WTC11 (cell line): Measurements from ENCODE around the gene LTBP1. TPM values are rescaled to one million over a fixed set of nuclear protein-coding genes. Genes with fewer than 3 reads are reported as not detected.

Experiments
- ATAC-seq: fragments of 200-7000 bp; cut with Tn5 transposase; 2 replicates; pipeline ENCODE4 v1.10.0; 2021; ENCODE audit warnings: mild to moderate bottlenecking, moderate library complexity
- CTCF ChIA-PET: fragments of 300-600 bp; sonication (Branson Sonifier 250); formaldehyde crosslinking; loops from one replicate; lab custom pipeline; 2021; ENCODE audit warnings: antibody characterized with exemption; lab: Charles Lee
- POLR2A ChIA-PET: fragments of 350-600 bp; sonication (Branson Sonifier 250); formaldehyde crosslinking; loops from one replicate; lab custom pipeline; 2021; ENCODE audit warnings: antibody characterized with exemption; lab: Charles Lee
- DNase-seq: peaks from one replicate; pipeline ENCODE4 v3.0.0; 2021; ENCODE audit warnings: low spot score
- H3K27ac Mint-ChIP-seq: 2 replicates; pipeline ENCODE4 v1.8.0; 2021; ENCODE audit warnings: mixed read lengths
- H3K27me3 Mint-ChIP-seq: 2 replicates; pipeline ENCODE4 v1.8.0; 2021; ENCODE audit warnings: low read depth, mild to moderate bottlenecking, moderate library complexity, mixed read lengths
- H3K36me3 Mint-ChIP-seq: 2 replicates; pipeline ENCODE4 v1.8.0; 2021; ENCODE audit warnings: mixed read lengths
- H3K4me1 Mint-ChIP-seq: 2 replicates; pipeline ENCODE4 v1.8.0; 2022; ENCODE audit warnings: mixed read lengths
- H3K4me3 Mint-ChIP-seq: 2 replicates; pipeline ENCODE4 v1.8.0; 2021; ENCODE audit warnings: mild to moderate bottlenecking, moderate library complexity, mixed read lengths
- H3K9me3 Mint-ChIP-seq: 2 replicates; pipeline ENCODE4 v1.8.0; 2021; ENCODE audit warnings: mixed read lengths
- AR ChIP-seq: fragments of 250-450 bp; sonication (Bioruptor Pico); IDR thresholded peaks from 2 replicates; pipeline ENCODE4 v1.9.0; 2021; ENCODE audit warnings: mild to moderate bottlenecking
- ATF2 ChIP-seq: sonication (generic); formaldehyde crosslinking; IDR thresholded peaks from 2 replicates; pipeline ENCODE4 v1.8.1; 2022; ENCODE audit warnings: low read depth, missing genetic modification reagents, borderline replicate concordance
- ATF3 ChIP-seq: sonication (generic); formaldehyde crosslinking; conservative IDR thresholded peaks from 2 replicates; pipeline ENCODE4 v1.8.1; 2022; ENCODE audit warnings: mild to moderate bottlenecking, missing genetic modification reagents
- ATF6 ChIP-seq: sonication (generic); formaldehyde crosslinking; IDR thresholded peaks from 2 replicates; pipeline ENCODE4 v1.8.1; 2023; ENCODE audit warnings: mild to moderate bottlenecking, missing genetic modification reagents
- CBFB ChIP-seq: sonication (generic); formaldehyde crosslinking; IDR thresholded peaks from 2 replicates; pipeline ENCODE4 v1.8.1; 2022; ENCODE audit warnings: mild to moderate bottlenecking, low read depth, missing genetic modification reagents
- CREM ChIP-seq: sonication (generic); formaldehyde crosslinking; IDR thresholded peaks from 2 replicates; pipeline ENCODE4 v1.8.1; 2022; ENCODE audit warnings: mild to moderate bottlenecking, missing genetic modification reagents, moderate library complexity
- E2F4 ChIP-seq: sonication (generic); formaldehyde crosslinking; IDR thresholded peaks from 2 replicates; pipeline ENCODE4 v1.8.1; 2022; ENCODE audit warnings: low read depth, mild to moderate bottlenecking, moderate library complexity, missing genetic modification reagents, borderline replicate concordance
- FOXK1 ChIP-seq: sonication (generic); formaldehyde crosslinking; IDR thresholded peaks from 2 replicates; pipeline ENCODE4 v1.8.0; 2022; ENCODE audit warnings: mild to moderate bottlenecking, moderate library complexity, missing genetic modification reagents
- GTF2I ChIP-seq: fragments of 250-450 bp; sonication (Bioruptor Pico); conservative IDR thresholded peaks from 2 replicates; pipeline ENCODE4 v1.4.0; 2021; ENCODE audit warnings: mild to moderate bottlenecking
- MAX ChIP-seq: sonication (generic); formaldehyde crosslinking; IDR thresholded peaks from 2 replicates; pipeline ENCODE4 v1.8.0; 2022; ENCODE audit warnings: mild to moderate bottlenecking, missing genetic modification reagents
- NFYB ChIP-seq: sonication (generic); formaldehyde crosslinking; conservative IDR thresholded peaks from 2 replicates; pipeline ENCODE4 v1.8.0; 2022; ENCODE audit warnings: low read depth, missing genetic modification reagents
- PREB ChIP-seq: sonication (generic); formaldehyde crosslinking; IDR thresholded peaks from 2 replicates; pipeline ENCODE4 v1.8.1; 2022; ENCODE audit warnings: mild to moderate bottlenecking, missing genetic modification reagents, moderate library complexity, borderline replicate concordance
- PRRX2 ChIP-seq: fragments of 250-450 bp; sonication (Bioruptor Pico); IDR thresholded peaks from 2 replicates; pipeline ENCODE4 v1.8.0; 2021; ENCODE audit warnings: mild to moderate bottlenecking
- RORB ChIP-seq: fragments of 250-450 bp; sonication (Bioruptor Pico); IDR thresholded peaks from 2 replicates; pipeline ENCODE4 v1.9.0; 2021; ENCODE audit warnings: mild to moderate bottlenecking
- SMAD3 ChIP-seq: sonication (generic); formaldehyde crosslinking; IDR thresholded peaks from 2 replicates; pipeline ENCODE4 v1.8.0; 2022; ENCODE audit warnings: missing genetic modification reagents, mild to moderate bottlenecking, borderline replicate concordance
- SMAD4 ChIP-seq: sonication (generic); formaldehyde crosslinking; IDR thresholded peaks from 2 replicates; pipeline ENCODE4 v1.8.0; 2022; ENCODE audit warnings: mild to moderate bottlenecking, missing genetic modification reagents
- SP1 ChIP-seq: sonication (generic); formaldehyde crosslinking; conservative IDR thresholded peaks from 2 replicates; pipeline ENCODE4 v1.8.1; 2022; ENCODE audit warnings: missing genetic modification reagents
- TEAD1 ChIP-seq: sonication (generic); formaldehyde crosslinking; IDR thresholded peaks from 2 replicates; pipeline ENCODE4 v1.8.0; 2022; ENCODE audit warnings: mild to moderate bottlenecking, missing genetic modification reagents
- TP53 ChIP-seq: sonication (generic); formaldehyde crosslinking; IDR thresholded peaks from 2 replicates; pipeline ENCODE4 v1.8.1; 2023; ENCODE audit warnings: mild to moderate bottlenecking, missing genetic modification reagents
- USF1 ChIP-seq: sonication (generic); formaldehyde crosslinking; IDR thresholded peaks from 2 replicates; pipeline ENCODE4 v1.8.0; 2022; ENCODE audit warnings: mild to moderate bottlenecking, missing genetic modification reagents
- ZBTB21 ChIP-seq: sonication (generic); formaldehyde crosslinking; IDR thresholded peaks from 2 replicates; pipeline ENCODE4 v1.8.1; 2023; ENCODE audit warnings: mild to moderate bottlenecking, missing genetic modification reagents, borderline replicate concordance
- ZNF121 ChIP-seq: sonication (generic); formaldehyde crosslinking; IDR thresholded peaks from 2 replicates; pipeline ENCODE4 v1.8.0; 2023; ENCODE audit warnings: missing genetic modification reagents
- ZNF263 ChIP-seq: sonication (generic); formaldehyde crosslinking; IDR thresholded peaks from 2 replicates; pipeline ENCODE4 v1.8.1; 2022; ENCODE audit warnings: low read depth, mild to moderate bottlenecking, moderate library complexity, missing genetic modification reagents
- ZNF317 ChIP-seq: sonication (generic); formaldehyde crosslinking; IDR thresholded peaks from 2 replicates; pipeline ENCODE4 v1.8.1; 2023; ENCODE audit warnings: low read depth, mild to moderate bottlenecking, moderate library complexity, missing genetic modification reagents, borderline replicate concordance
- ZNF396 ChIP-seq: fragments of 250-450 bp; sonication (Bioruptor Pico); IDR thresholded peaks from 2 replicates; pipeline ENCODE4 v1.8.0; 2021; ENCODE audit warnings: mild to moderate bottlenecking, moderate library complexity, borderline replicate concordance
- total RNA-seq: library from RNA; stranded (reverse); gene quantifications from 3 replicates; pipeline ENCODE4 v1.2.3, GENCODE V29; 2021

The LTBP1 gene
- total RNA-seq, 1 experiment from 2014 or later: 33.6 TPM

GRCh38 chr2:33321236-33321771 lies 374.6 kb downstream of the LTBP1 start:
- ChIA-PET POLR2A (no interaction called here), CTCF (no interaction called here)
- no peak for TF ChIP-seq E2F4 (CRISPR knock-in tag)
- no peak for TF ChIP-seq MAX (CRISPR knock-in tag)
- TF ChIP-seq TEAD1 (CRISPR knock-in tag): no peak
- no peak for TF ChIP-seq RORB (CRISPR knock-in tag)
- no peak for TF ChIP-seq SMAD3
- TF ChIP-seq ATF6: no peak
- no peak for TF ChIP-seq GTF2I (CRISPR knock-in tag)
- no peak for TF ChIP-seq AR (CRISPR knock-in tag)
- TF ChIP-seq ZNF121: no peak
- no peak for TF ChIP-seq SP1
- no peak for TF ChIP-seq ZBTB21 (CRISPR knock-in tag)
- no peak for TF ChIP-seq CBFB (CRISPR knock-in tag)
- no peak for TF ChIP-seq USF1 (CRISPR knock-in tag)
- TF ChIP-seq FOXK1 (CRISPR knock-in tag): no peak
- no peak for TF ChIP-seq PREB (CRISPR knock-in tag)
- TF ChIP-seq CREM (CRISPR knock-in tag): no peak
- TF ChIP-seq ZNF317 (CRISPR knock-in tag): no peak
- DNase-seq (no peak), ATAC-seq (no peak)
- Mint-ChIP-seq H3K4me3 (no peak overlapping the region), H3K9me3 (no peaks in the 10 kb centered on the region), H3K27me3 (no peaks in the 10 kb centered on the region), H3K4me1 (no peaks in the 10 kb centered on the region), H3K27ac (no peak overlapping the region), H3K36me3 (no peaks in the 10 kb centered on the region)

GRCh38 chr2:33321876-33322483 lies 375.2 kb downstream of the LTBP1 start:
- no peak overlapping the region for H3K4me3 Mint-ChIP-seq
- no peak overlapping the region for H3K27ac Mint-ChIP-seq
- POLR2A ChIA-PET: no interaction called here
- H3K4me1 Mint-ChIP-seq: no peaks in the 10 kb centered on the region
- CTCF ChIA-PET: no interaction called here
- H3K36me3 Mint-ChIP-seq: no peaks in the 10 kb centered on the region
- ATAC-seq: no peak
- no peaks in the 10 kb centered on the region for H3K9me3 Mint-ChIP-seq
- no peak for DNase-seq
- H3K27me3 Mint-ChIP-seq: no peaks in the 10 kb centered on the region
- TF ChIP-seq SMAD4 (CRISPR knock-in tag) (no peak), NFYB (CRISPR knock-in tag) (no peak), CBFB (CRISPR knock-in tag) (no peak), ATF3 (no peak), ATF2 (CRISPR knock-in tag) (no peak), TP53 (no peak), ZNF263 (CRISPR knock-in tag) (no peak), PRRX2 (CRISPR knock-in tag) (no peak), ZNF396 (no peak)
